Breast epithelium (tissue), 3 donors: ENCODE measurements around the gene STPG3.

Experiments used
- POLR2A ChIP-seq: fragments of 450-650 bp; IDR thresholded peaks from one replicate; pipeline ENCODE4 v1.6.1; 2016; ENCODE audit warnings: antibody characterized with exemption, mild to moderate bottlenecking, moderate library complexity
- POLR2AphosphoS5 ChIP-seq, 3 donors: sonication (generic); formaldehyde crosslinking; IDR thresholded peaks; one replicate each; pipeline ENCODE4 v1.6.1; 2017; ENCODE audit warnings: antibody characterized with exemption in 3 of 3
- TF ChIP-seq, protein P1 (sequence below), 3 donors: fragments of 450-650 bp; IDR thresholded peaks; one replicate each; pipeline ENCODE4 v1.5.1; 2016 to 2017; ENCODE audit warnings: antibody characterized with exemption in 3 of 3, mild to moderate bottlenecking in 3 of 3, moderate library complexity in 3 of 3

DNA sequence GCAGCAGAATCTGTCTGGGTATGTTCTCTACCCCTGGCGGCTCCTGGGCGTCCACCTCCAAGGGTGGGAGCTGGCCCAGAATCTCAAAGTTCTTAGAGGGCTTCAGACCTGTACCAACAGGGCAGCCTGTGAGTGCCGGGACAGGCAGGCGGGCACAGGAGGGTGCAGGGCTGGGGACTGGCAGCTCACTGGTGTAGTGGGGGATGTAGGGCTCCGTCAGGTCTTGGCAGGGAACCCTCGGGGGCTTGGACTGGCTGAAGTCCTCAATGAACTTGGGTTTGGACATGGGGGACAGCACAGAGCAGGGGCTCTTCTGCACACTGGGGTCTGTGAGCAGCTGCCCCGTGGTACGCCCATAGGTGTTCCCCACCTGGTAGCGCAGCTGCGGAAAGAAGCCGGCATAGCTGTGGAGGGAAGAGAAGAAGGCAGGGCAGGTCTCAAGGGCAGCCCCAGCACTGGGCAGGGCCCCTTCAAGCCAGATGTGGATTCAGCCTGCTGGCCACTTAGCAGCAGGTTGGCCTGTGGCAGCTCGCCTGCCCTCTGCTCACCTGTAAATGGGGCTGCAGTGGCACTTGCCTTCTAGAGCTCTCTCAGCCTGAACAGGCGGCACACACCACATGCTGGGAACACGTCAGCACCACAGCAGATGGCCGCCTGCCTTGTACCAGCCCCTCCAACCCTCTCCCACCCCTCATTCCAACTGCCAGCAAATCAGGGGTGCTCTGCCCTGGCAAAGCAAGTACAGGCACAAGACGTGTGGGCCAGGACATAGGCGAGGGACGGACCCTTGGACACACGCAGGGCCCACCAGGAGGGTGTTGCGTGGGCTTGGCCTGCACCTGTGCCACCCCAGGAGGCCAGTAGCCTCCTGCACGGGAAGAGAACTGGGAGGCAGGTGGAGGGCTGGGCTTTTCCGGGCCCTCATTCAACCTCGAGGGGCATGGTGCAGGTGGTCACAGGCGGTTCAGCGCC lies 5.3 kb upstream of the STPG3 start:
- TF ChIP-seq, protein P1, sequence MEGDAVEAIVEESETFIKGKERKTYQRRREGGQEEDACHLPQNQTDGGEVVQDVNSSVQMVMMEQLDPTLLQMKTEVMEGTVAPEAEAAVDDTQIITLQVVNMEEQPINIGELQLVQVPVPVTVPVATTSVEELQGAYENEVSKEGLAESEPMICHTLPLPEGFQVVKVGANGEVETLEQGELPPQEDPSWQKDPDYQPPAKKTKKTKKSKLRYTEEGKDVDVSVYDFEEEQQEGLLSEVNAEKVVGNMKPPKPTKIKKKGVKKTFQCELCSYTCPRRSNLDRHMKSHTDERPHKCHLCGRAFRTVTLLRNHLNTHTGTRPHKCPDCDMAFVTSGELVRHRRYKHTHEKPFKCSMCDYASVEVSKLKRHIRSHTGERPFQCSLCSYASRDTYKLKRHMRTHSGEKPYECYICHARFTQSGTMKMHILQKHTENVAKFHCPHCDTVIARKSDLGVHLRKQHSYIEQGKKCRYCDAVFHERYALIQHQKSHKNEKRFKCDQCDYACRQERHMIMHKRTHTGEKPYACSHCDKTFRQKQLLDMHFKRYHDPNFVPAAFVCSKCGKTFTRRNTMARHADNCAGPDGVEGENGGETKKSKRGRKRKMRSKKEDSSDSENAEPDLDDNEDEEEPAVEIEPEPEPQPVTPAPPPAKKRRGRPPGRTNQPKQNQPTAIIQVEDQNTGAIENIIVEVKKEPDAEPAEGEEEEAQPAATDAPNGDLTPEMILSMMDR (IDR thresholded peaks at IDR 0.05) = no peak
- no peak for TF ChIP-seq POLR2AphosphoS5 (IDR thresholded peaks at IDR 0.05)
- TF ChIP-seq POLR2A = no peak
